IMR-90 (cell line): ENCODE measurements around the gene LRRC15. TPM values are rescaled to one million over a fixed set of nuclear protein-coding genes. Genes with fewer than 3 reads are reported as not detected.

Experiments used
- ATAC-seq: fragments of 200-7000 bp; cut with Tn5 transposase; 2 replicates; pipeline ENCODE4 v1.9.1; 2020; ENCODE audit warnings: low read depth, mild to moderate bottlenecking, moderate library complexity
- BruUV-seq: library from RNA; stranded (reverse); fragments of 400-500 nt; replicated peaks from 2 replicates; lab custom pipeline; 2021; lab: Mats Ljungman, UMichigan
- CTCF ChIA-PET: fragments of 300-600 bp; formaldehyde crosslinking; extraction: SDS; loops from one replicate; lab custom pipeline; 2021; ENCODE audit warnings: antibody characterized with exemption; lab: Yijun Ruan, JAX
- POLR2A ChIA-PET: fragments of 300-600 bp; sonication (Branson Sonifier 250); formaldehyde crosslinking; loops from one replicate; lab custom pipeline; 2022; ENCODE audit warnings: antibody characterized with exemption; ENCODE audit not compliant: unreplicated experiment; lab: Charles Lee
- DNase-seq: peaks from one replicate; pipeline ENCODE4 v3.0.0; 2013
- H2AFZ ChIP-seq: replicated peaks from 2 replicates; pipeline ENCODE3; 2013; ENCODE audit warnings: low read length, mild to moderate bottlenecking; ENCODE audit not compliant: poor library complexity
- H2AK5ac ChIP-seq: 2 replicates; pipeline ENCODE4 v1.6.1; 2013; ENCODE audit warnings: low read depth, low read length, inconsistent platforms
- H2AK9ac ChIP-seq: replicated peaks from 2 replicates; pipeline ENCODE3; 2013; ENCODE audit warnings: mild to moderate bottlenecking, low read depth, low read length, moderate library complexity; ENCODE audit not compliant: poor library complexity
- H2BK120ac ChIP-seq: 2 replicates; pipeline ENCODE4 v1.6.1; 2013; ENCODE audit warnings: low read depth, low read length, inconsistent platforms
- H2BK15ac ChIP-seq: 3 replicates; pipeline ENCODE4 v1.6.1; 2013; ENCODE audit warnings: low read depth, low read length, inconsistent platforms
- H2BK20ac ChIP-seq: 2 replicates; pipeline ENCODE4 v1.6.1; 2013; ENCODE audit warnings: low read depth, mild to moderate bottlenecking, inconsistent platforms, low read length, moderate library complexity
- H2BK5ac ChIP-seq: 2 replicates; pipeline ENCODE4 v1.6.1; 2013; ENCODE audit warnings: mild to moderate bottlenecking, low read depth, low read length, inconsistent platforms; ENCODE audit not compliant: poor library complexity, severe bottlenecking
- H3K14ac ChIP-seq: replicated peaks from 2 replicates; pipeline ENCODE4 v1.6.1; 2013; ENCODE audit warnings: low read depth, low read length, inconsistent platforms
- H3K18ac ChIP-seq: 2 replicates; pipeline ENCODE4 v1.6.1; 2013; ENCODE audit warnings: low read depth, low read length, control low read depth
- H3K23ac ChIP-seq: 2 replicates; pipeline ENCODE4 v1.6.1; 2013; ENCODE audit warnings: low read depth, low read length, inconsistent platforms
- H3K27ac ChIP-seq: 2 replicates; pipeline ENCODE4 v1.5.1; 2013; ENCODE audit warnings: mild to moderate bottlenecking, control low read depth, low read length; ENCODE audit not compliant: insufficient read depth
- H3K27me3 ChIP-seq: 2 replicates; pipeline ENCODE4 v1.6.1; 2013; ENCODE audit warnings: low read length; ENCODE audit not compliant: control insufficient read depth, insufficient read depth
- H3K36me3 ChIP-seq: 2 replicates; pipeline ENCODE4 v1.6.1; 2013; ENCODE audit warnings: low read length, mixed read lengths; ENCODE audit not compliant: control insufficient read depth, insufficient read depth
- H3K4ac ChIP-seq: 2 replicates; pipeline ENCODE4 v1.6.1; 2013; ENCODE audit warnings: low read depth, low read length, inconsistent platforms
- H3K4me1 ChIP-seq: 2 replicates; pipeline ENCODE4 v1.6.1; 2013; ENCODE audit warnings: low read length, mixed read lengths; ENCODE audit not compliant: control insufficient read depth, insufficient read depth
- H3K4me2 ChIP-seq: 2 replicates; pipeline ENCODE4 v1.6.1; 2013; ENCODE audit warnings: low read depth, mild to moderate bottlenecking, control low read depth, low read length, moderate library complexity
- H3K4me3 ChIP-seq: 2 replicates; pipeline ENCODE4 v1.5.1; 2013; ENCODE audit warnings: low read depth, mild to moderate bottlenecking, control low read depth, low read length, moderate library complexity; ENCODE audit not compliant: insufficient read depth
- H3K56ac ChIP-seq: 2 replicates; pipeline ENCODE4 v1.6.1; 2013; ENCODE audit warnings: low read length, inconsistent platforms; ENCODE audit not compliant: insufficient read depth; ENCODE audit errors: extremely low read depth
- H3K79me1 ChIP-seq, 2 experiments: 2 replicates each; pipeline ENCODE4 v1.6.1; 2013; ENCODE audit warnings: low read length in 2 of 2, inconsistent platforms in 1 of 2, low read depth in 1 of 2
- H3K9ac ChIP-seq: 2 replicates; pipeline ENCODE4 v1.6.1; 2013; ENCODE audit warnings: low read depth, low read length, control low read depth
- H3K9me1 ChIP-seq: 2 replicates; pipeline ENCODE4 v1.6.1; 2013; ENCODE audit warnings: low read length, inconsistent platforms; ENCODE audit not compliant: insufficient read depth
- H3K9me3 ChIP-seq: 2 replicates; pipeline ENCODE4 v1.6.1; 2013; ENCODE audit warnings: low read length; ENCODE audit not compliant: control insufficient read depth, insufficient read depth
- H4K20me1 ChIP-seq: 2 replicates; pipeline ENCODE4 v1.6.1; 2013; ENCODE audit warnings: low read length, inconsistent platforms; ENCODE audit not compliant: insufficient read depth
- H4K5ac ChIP-seq: 2 replicates; pipeline ENCODE4 v1.6.1; 2013; ENCODE audit warnings: mild to moderate bottlenecking, low read depth, low read length, control low read depth
- H4K8ac ChIP-seq, 2 experiments: 2 replicates each; pipeline ENCODE4 v1.6.1; 2013; ENCODE audit warnings: low read depth in 2 of 2, low read length in 2 of 2, control low read depth in 1 of 2, inconsistent platforms in 1 of 2
- H4K91ac ChIP-seq: 2 replicates; pipeline ENCODE4 v1.6.1; 2013; ENCODE audit warnings: low read depth, low read length, inconsistent platforms; ENCODE audit not compliant: insufficient read depth
- CEBPB ChIP-seq: IDR thresholded peaks from 2 replicates; pipeline ENCODE4 v1.6.1; 2012; ENCODE audit warnings: low read depth, low read length, improper control_type of control experiment
- MAZ ChIP-seq: IDR thresholded peaks from 2 replicates; pipeline ENCODE4 v1.6.1; 2012; ENCODE audit warnings: low read depth, mild to moderate bottlenecking, low read length, improper control_type of control experiment, moderate library complexity, borderline replicate concordance
- MXI1 ChIP-seq: IDR thresholded peaks from 2 replicates; pipeline ENCODE4 v1.6.1; 2012; ENCODE audit warnings: low read depth, mild to moderate bottlenecking, low read length, moderate library complexity, borderline replicate concordance
- POLR2A ChIP-seq: IDR thresholded peaks from 2 replicates; pipeline ENCODE4 v1.6.1; 2012; ENCODE audit warnings: mild to moderate bottlenecking, low read depth, low read length
- RCOR1 ChIP-seq: IDR thresholded peaks from 2 replicates; pipeline ENCODE4 v1.6.1; 2012; ENCODE audit warnings: mild to moderate bottlenecking, low read length, improper control_type of control experiment; ENCODE audit not compliant: insufficient replicate concordance
- RFX5 ChIP-seq: IDR thresholded peaks from 2 replicates; pipeline ENCODE4 v1.8.0; 2012; ENCODE audit warnings: low read depth, mild to moderate bottlenecking, low read length, moderate library complexity
- WGBS, 2 experiments: methylation state at CpG; one replicate each; pipeline versions ENCODE4 v1.1.5 to v1.1.7; 2013; ENCODE audit warnings: missing lambda C conversion rate in 2 of 2; ENCODE audit not compliant: insufficient read length in 1 of 2; ENCODE audit errors: extremely low coverage in 2 of 2; 5-methylcytosine and 5-hydroxymethylcytosine counted together
- dilution Hi-C: fragments of 300-500 bp; cut with HindIII; formaldehyde crosslinking; loops from one replicate; pipeline ENCODE4 v1.14.3; 2018; ENCODE audit warnings: low sequenced_read_pairs; ENCODE audit not compliant: unreplicated experiment
- in situ Hi-C: fragments of 300-500 bp; cut with MboI; formaldehyde crosslinking; loops from 3 replicates; pipeline ENCODE4 v1.14.3; 2019; ENCODE audit warnings: low sequenced_read_pairs, inconsistent platforms, mixed read lengths
- intact Hi-C: fragments of 100-400 bp; cut with micrococcal nuclease; formaldehyde crosslinking; loops from 2 replicates; pipeline ENCODE4 v1.10.0; 2022
- polyA plus RNA-seq, 3 experiments: library from polyadenylated mRNA; depleted of rRNA; stranded (reverse); fragments of >200 nt; gene quantifications; 2 replicates each; pipeline ENCODE4 v1.2.3, GENCODE V29; 2012; ENCODE audit warnings: low replicate concordance in 1 of 3
- total RNA-seq: library from RNA; depleted of rRNA; stranded (reverse); fragments of >200 nt; gene quantifications from 2 replicates; pipeline ENCODE4 v1.2.3, GENCODE V29; 2012
- TF ChIP-seq, protein P1 (sequence below): fragments of 150-350 bp; IDR thresholded peaks from 2 replicates; pipeline ENCODE4 v1.6.1; 2017; ENCODE audit warnings: mild to moderate bottlenecking, antibody characterized with exemption, low read length, low read depth
- TF ChIP-seq, protein P2 (sequence below): conservative IDR thresholded peaks from 2 replicates; pipeline ENCODE4 v1.5.1; 2012; ENCODE audit warnings: mild to moderate bottlenecking, low read depth, low read length, improper control_type of control experiment

The LRRC15 gene
- total and polyA plus RNA-seq, 2 of the 4 experiments (the other 2 are of a cell fraction), result 2.5 to 9.0 TPM

DNA sequence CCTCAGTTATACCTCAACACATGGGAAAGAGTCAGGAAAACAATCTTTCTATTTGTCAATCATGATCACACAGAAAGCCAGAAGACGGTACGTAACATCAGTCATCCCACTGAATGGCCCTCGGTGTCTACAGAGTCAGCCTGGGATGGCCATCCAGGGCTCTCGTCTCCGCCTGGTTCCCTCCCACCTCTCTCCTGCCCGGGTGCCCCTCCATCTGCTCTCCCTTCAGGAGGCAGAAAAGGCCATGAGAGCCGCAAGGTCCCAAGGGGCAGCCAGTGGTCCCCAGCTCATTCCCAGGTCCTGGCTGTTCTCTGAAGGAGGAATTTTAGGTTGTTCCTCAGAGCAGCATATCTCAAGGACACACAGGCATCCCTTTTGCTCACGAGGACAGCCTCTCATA lies 4.4 kb upstream of the LRRC15 start (continued):
- TF ChIP-seq, protein P1, sequence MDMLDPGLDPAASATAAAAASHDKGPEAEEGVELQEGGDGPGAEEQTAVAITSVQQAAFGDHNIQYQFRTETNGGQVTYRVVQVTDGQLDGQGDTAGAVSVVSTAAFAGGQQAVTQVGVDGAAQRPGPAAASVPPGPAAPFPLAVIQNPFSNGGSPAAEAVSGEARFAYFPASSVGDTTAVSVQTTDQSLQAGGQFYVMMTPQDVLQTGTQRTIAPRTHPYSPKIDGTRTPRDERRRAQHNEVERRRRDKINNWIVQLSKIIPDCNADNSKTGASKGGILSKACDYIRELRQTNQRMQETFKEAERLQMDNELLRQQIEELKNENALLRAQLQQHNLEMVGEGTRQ, result no peak

DNA sequence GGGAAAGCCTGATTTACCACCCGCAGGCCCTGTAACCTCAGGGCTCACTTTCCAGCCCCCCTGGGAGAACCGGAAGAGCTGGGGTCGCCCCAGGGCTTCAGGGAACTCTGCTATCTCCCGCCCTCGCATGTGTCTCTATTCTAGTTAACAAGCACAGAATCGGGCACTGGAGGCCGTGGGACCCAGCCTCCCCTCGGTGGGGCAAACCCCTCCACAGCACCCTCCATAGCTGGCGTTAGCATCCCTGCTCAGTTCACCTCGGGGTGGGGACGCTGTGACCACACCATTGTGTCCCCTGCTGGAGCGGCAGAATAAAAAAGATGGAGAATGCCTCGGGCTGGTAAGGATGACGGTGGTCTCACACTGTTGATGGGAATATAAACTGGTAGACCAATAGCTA lies 3.5 kb upstream of the LRRC15 start:
- DNase-seq, result no peak
- BruUV-seq, result no TSS peak
- Histone ChIP-seq H3K27ac (no peak overlapping the region), H3K4me2 (no peak overlapping the region), H2BK15ac (no peak overlapping the region), H3K9me3 (no peaks in the 10 kb centered on the region), H2BK5ac (no peak overlapping the region), H3K18ac (no peak overlapping the region), H4K20me1 (no peaks in the 10 kb centered on the region), H3K4me1 (peaks cover 13% of the 10 kb centered on the region), H3K56ac (no peak overlapping the region), H3K79me1 (no peaks in the 10 kb centered on the region), H3K4me3 (no peak overlapping the region), H4K8ac (no peak overlapping the region), H4K91ac (no peak overlapping the region), H3K23ac (no peak overlapping the region), H2BK120ac (no peak overlapping the region), H2AFZ (no peak overlapping the region), H4K5ac (no peak overlapping the region), H3K9me1 (peaks cover 9% of the 10 kb centered on the region; the same call in 1 of the 2 replicates), H3K4ac (no peak overlapping the region), H2BK20ac (no peak overlapping the region), H3K14ac (no peak overlapping the region), H2AK5ac (no peak overlapping the region), H3K9ac (no peak overlapping the region), H3K36me3 (no peaks in the 10 kb centered on the region), H3K27me3 (peaks cover 5% of the 10 kb centered on the region; the same call in 1 of the 2 replicates), H2AK9ac (no peak overlapping the region)
- WGBS, 2 experiments, result 96% methylated on average over 4 of the region's 14 CpGs; no CpG with 5 or more reads in 1 of the 2 experiments
- POLR2A ChIA-PET, result no interaction called here
- intact Hi-C loops (no loop called here), in situ Hi-C loops (no loop called here), dilution Hi-C loops (no loop called here)
- CTCF ChIA-PET, result interaction anchor here (0.7 kb wide), 1 partner anchor 29 kb away, joined by 3 read pairs; no protein-coding TSS in a partner anchor
- ATAC-seq, result no peak
- TF ChIP-seq CEBPB (no peak), RCOR1 (no peak), MXI1 (no peak), POLR2A (no peak), RFX5 (no peak), MAZ (no peak)
- TF ChIP-seq, protein P1, result no peak
- TF ChIP-seq, protein P2, sequence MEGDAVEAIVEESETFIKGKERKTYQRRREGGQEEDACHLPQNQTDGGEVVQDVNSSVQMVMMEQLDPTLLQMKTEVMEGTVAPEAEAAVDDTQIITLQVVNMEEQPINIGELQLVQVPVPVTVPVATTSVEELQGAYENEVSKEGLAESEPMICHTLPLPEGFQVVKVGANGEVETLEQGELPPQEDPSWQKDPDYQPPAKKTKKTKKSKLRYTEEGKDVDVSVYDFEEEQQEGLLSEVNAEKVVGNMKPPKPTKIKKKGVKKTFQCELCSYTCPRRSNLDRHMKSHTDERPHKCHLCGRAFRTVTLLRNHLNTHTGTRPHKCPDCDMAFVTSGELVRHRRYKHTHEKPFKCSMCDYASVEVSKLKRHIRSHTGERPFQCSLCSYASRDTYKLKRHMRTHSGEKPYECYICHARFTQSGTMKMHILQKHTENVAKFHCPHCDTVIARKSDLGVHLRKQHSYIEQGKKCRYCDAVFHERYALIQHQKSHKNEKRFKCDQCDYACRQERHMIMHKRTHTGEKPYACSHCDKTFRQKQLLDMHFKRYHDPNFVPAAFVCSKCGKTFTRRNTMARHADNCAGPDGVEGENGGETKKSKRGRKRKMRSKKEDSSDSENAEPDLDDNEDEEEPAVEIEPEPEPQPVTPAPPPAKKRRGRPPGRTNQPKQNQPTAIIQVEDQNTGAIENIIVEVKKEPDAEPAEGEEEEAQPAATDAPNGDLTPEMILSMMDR, result no peak
